Stimulated activated CD8-positive, alpha-beta memory T cell treated with anti-CD3 and anti-CD28 coated beads, Interleukin-15, amount 100 ng/mL, for 24 hours (primary cell): Measurements from ENCODE around the gene LRP11.
"Not testable (repeated sequence)": the region's sequence is repeated elsewhere in the genome, so short reads cannot be mapped to it uniquely, and the experiment has no call there.

Experiments used
- DNase-seq: peaks from one replicate; pipeline ENCODE4 v3.0.0-alpha.2; 2020; ENCODE audit warnings: low read depth

The LRP11 gene

GRCh38 chr6:149897855-149898744, 33.9 kb upstream of the LRP11 start, which contains the start of gene RAET1E:
Gene RAET1E, minus strand, starts transcription at chr6:149898113. Its CDS starts 7,212 bp downstream, at chr6:149890901.
- DNase-seq = no peak

- DNase-seq = no peak
These were observed 33.0 kb upstream of the LRP11 start for GRCh38 chr6:149897015-149897697.

- DNase-seq = no peak
These were observed 32.3 kb upstream of the LRP11 start for GRCh38 chr6:149896491-149896890.

- no peak for DNase-seq
These were observed 31.7 kb upstream of the LRP11 start for GRCh38 chr6:149895833-149896271.

- DNase-seq = no peak
These were observed 31.0 kb upstream of the LRP11 start for GRCh38 chr6:149895048-149895590.

GRCh38 chr6:149891864-149892263, 27.7 kb upstream of the LRP11 start:
- DNase-seq = not testable (repeated sequence)

- DNase-seq = no peak
These were observed 27.1 kb upstream of the LRP11 start for GRCh38 chr6:149891259-149891658.

GRCh38 chr6:149890629-149891045, 26.5 kb upstream of the LRP11 start:
- no peak for DNase-seq

GRCh38 chr6:149889326-149889725, 25.2 kb upstream of the LRP11 start:
- DNase-seq = no peak

- DNase-seq = no peak
These were observed 24.5 kb upstream of the LRP11 start for GRCh38 chr6:149888659-149889058.

GRCh38 chr6:149888093-149888492, 23.9 kb upstream of the LRP11 start:
- no peak for DNase-seq

GRCh38 chr6:149887343-149887742, 23.2 kb upstream of the LRP11 start:
- no peak for DNase-seq

- no peak for DNase-seq
These were observed 21.7 kb upstream of the LRP11 start for GRCh38 chr6:149885888-149886287.

GRCh38 chr6:149884617-149885016, 20.5 kb upstream of the LRP11 start:
- no peak for DNase-seq

GRCh38 chr6:149884215-149884614, 20.1 kb upstream of the LRP11 start:
- no peak for DNase-seq

- DNase-seq = no peak
These were observed 17.7 kb upstream of the LRP11 start for GRCh38 chr6:149881860-149882259.

- DNase-seq = no peak
These were observed 17.1 kb upstream of the LRP11 start for GRCh38 chr6:149881066-149881766.

- no peak for DNase-seq
These were observed 13.5 kb upstream of the LRP11 start for GRCh38 chr6:149877659-149878058.

- DNase-seq = no peak
These were observed 12.2 kb upstream of the LRP11 start for GRCh38 chr6:149876241-149876933.

GRCh38 chr6:149872233-149872632, 8.1 kb upstream of the LRP11 start:
- no peak for DNase-seq

GRCh38 chr6:149871182-149871581, 7.0 kb upstream of the LRP11 start:
- no peak for DNase-seq
